Measurements from ENCODE around the gene DCC. TPM values are rescaled to one million over a fixed set of nuclear protein-coding genes. Genes with fewer than 3 reads are reported as not detected.

Gene DCC
- polyA plus RNA-seq, 1 donor (not counting 4 experiments of a cell fraction or from before 2014, with no cell fraction given): not detected

- no peaks in the 10 kb centered on the region for H3K36me3 ChIP-seq (ENCODE audit: control insufficient read depth in 2 of 2, extremely low read depth in 1 of 2, insufficient read depth in 2 of 2, low read length in 2 of 2)
- H3K79me2 ChIP-seq (ENCODE audit: control insufficient read depth, insufficient read depth, low read length): no peaks in the 10 kb centered on the region
- no peaks in the 10 kb centered on the region for H3K9me1 ChIP-seq (ENCODE audit: control insufficient read depth, extremely low read depth, insufficient read depth, low read length)
- H3K4me3 ChIP-seq (ENCODE audit: control insufficient read depth in 2 of 3, extremely low read depth in 1 of 3, insufficient read depth in 2 of 3, low read depth in 1 of 3, low read length in 3 of 3): no peak overlapping the region
- H3K27me3 ChIP-seq (ENCODE audit: control insufficient read depth, extremely low read depth, insufficient read depth, low read length): no peaks in the 10 kb centered on the region
- H2AFZ ChIP-seq (ENCODE audit: control insufficient read depth, low read length): no peak overlapping the region
- no peaks in the 10 kb centered on the region for H3K4me1 ChIP-seq (ENCODE audit: control insufficient read depth, extremely low read depth, insufficient read depth, low read length)
- dilution Hi-C loops (cut with MboI; ENCODE audit: extremely low pct_ligation_motif_present, low sequenced_read_pairs): no loop called here
- no peak overlapping the region for H3K27ac ChIP-seq (ENCODE audit: control insufficient read depth, insufficient read depth, low read length)
- no peak overlapping the region for H3K9ac ChIP-seq (ENCODE audit: control insufficient read depth, extremely low read depth, insufficient read depth, low read length)
- DNase-seq (ENCODE audit: low read depth, low spot score): no peak
- H3K4me2 ChIP-seq (ENCODE audit: control insufficient read depth, extremely low read depth, insufficient read depth, low read depth, low read length): no peak overlapping the region
- TF ChIP-seq CTCF (optimal IDR thresholded peaks at IDR 0.05 in 1 of 3, IDR thresholded peaks at IDR 0.05 in 1 of 3, conservative IDR thresholded peaks at IDR 0.05 in 1 of 3; ENCODE audit: extremely low read depth in 1 of 3, insufficient read depth in 2 of 3, low read length in 3 of 3): no peak
- FAIRE-seq: no peak
- H4K20me1 ChIP-seq (ENCODE audit: control insufficient read depth, extremely low read depth, insufficient read depth, low read length): no peaks in the 10 kb centered on the region
- H3K9me3 ChIP-seq (ENCODE audit: control insufficient read depth, low read depth, low read length): no peaks in the 10 kb centered on the region
These were observed 530.2 kb downstream of the DCC start for GRCh38 chr18:52869942-52870907.

- Histone ChIP-seq H3K36me3 (ENCODE audit: control insufficient read depth in 2 of 2, extremely low read depth in 1 of 2, insufficient read depth in 2 of 2, low read length in 2 of 2) (no peaks in the 10 kb centered on the region), H3K4me1 (ENCODE audit: control insufficient read depth, extremely low read depth, insufficient read depth, low read length) (no peaks in the 10 kb centered on the region), H3K4me2 (ENCODE audit: control insufficient read depth, extremely low read depth, insufficient read depth, low read depth, low read length) (no peak overlapping the region), H3K4me3 (ENCODE audit: control insufficient read depth in 2 of 3, extremely low read depth in 1 of 3, insufficient read depth in 2 of 3, low read depth in 1 of 3, low read length in 3 of 3) (no peak overlapping the region), H3K9me3 (ENCODE audit: control insufficient read depth, low read depth, low read length) (no peaks in the 10 kb centered on the region), H3K27me3 (ENCODE audit: control insufficient read depth, extremely low read depth, insufficient read depth, low read length) (no peaks in the 10 kb centered on the region), H3K27ac (ENCODE audit: control insufficient read depth, insufficient read depth, low read length) (no peak overlapping the region), H2AFZ (ENCODE audit: control insufficient read depth, low read length) (no peak overlapping the region), H3K9me1 (ENCODE audit: control insufficient read depth, extremely low read depth, insufficient read depth, low read length) (no peaks in the 10 kb centered on the region), H3K79me2 (ENCODE audit: control insufficient read depth, insufficient read depth, low read length) (no peaks in the 10 kb centered on the region), H4K20me1 (ENCODE audit: control insufficient read depth, extremely low read depth, insufficient read depth, low read length) (no peaks in the 10 kb centered on the region), H3K9ac (ENCODE audit: control insufficient read depth, extremely low read depth, insufficient read depth, low read length) (no peak overlapping the region)
- DNase-seq (ENCODE audit: low read depth, low spot score) (no peak), FAIRE-seq (no peak)
- TF ChIP-seq EZH2 (IDR thresholded peaks at IDR 0.05; ENCODE audit: low read length): no peak
- TF ChIP-seq CTCF (optimal IDR thresholded peaks at IDR 0.05 in 1 of 3, IDR thresholded peaks at IDR 0.05 in 1 of 3, conservative IDR thresholded peaks at IDR 0.05 in 1 of 3; ENCODE audit: extremely low read depth in 1 of 3, insufficient read depth in 2 of 3, low read length in 3 of 3): no peak
- dilution Hi-C loops (cut with MboI; ENCODE audit: extremely low pct_ligation_motif_present, low sequenced_read_pairs): no loop called here
These were observed 534.8 kb downstream of the DCC start for GRCh38 chr18:52874774-52875173.

Measured in keratinocyte (primary cell).